ENCODE measurements around the gene FCGBP. TPM values are rescaled to one million over a fixed set of nuclear protein-coding genes. Genes with fewer than 3 reads are reported as not detected.
A peak's percentile ranks its signal among the peaks of the same experiment; 100 is the strongest.

The FCGBP gene
- total and polyA plus RNA-seq, 4 donors, result 1.3 to 65.8 (median 26.5) TPM

DNA sequence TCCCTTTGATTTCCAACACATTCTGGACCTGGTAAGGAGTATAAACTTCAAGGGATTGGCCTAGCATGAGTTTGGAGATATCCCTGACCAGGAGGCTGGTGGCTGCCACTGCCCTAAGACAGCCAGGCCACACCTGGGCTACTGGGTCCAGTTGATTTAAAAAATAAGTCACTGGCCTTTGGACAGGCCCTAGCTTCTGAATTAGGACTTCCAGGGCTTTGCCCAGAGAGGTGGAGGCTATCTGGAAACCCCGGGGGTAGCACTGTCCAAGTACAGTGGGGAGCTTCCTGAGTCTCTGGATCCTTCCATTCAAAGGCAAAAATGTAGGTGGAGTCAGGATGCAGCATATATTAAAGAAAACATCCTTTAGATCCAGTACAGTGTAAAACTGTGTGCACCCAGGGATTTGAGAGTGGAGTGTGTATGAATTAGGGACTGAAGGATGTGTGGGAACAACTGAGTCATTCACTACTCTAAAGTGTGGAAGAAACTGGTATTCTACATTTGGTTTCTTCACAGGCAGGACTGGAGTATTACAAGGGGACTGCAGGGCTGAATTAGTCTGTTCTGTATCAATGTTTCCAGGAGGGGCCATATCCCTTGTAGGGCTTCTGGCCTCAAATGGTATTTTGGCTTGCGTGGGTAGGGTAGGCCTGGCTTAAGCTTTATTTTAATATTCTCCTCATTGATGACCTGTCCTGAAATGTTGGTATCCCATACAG lies 14.8 kb upstream of the FCGBP start:
- Histone ChIP-seq H3K4me3 (no peak overlapping the region), H3K27me3 (ENCODE audit: control insufficient read depth in 3 of 3, insufficient read depth in 3 of 3, low read length in 2 of 3) (no peaks in the 10 kb centered on the region), H3K36me3 (ENCODE audit: control insufficient read depth in 4 of 4, insufficient read depth in 4 of 4, low read length in 4 of 4) (no peaks in the 10 kb centered on the region), H3K4me1 (ENCODE audit: control insufficient read depth in 5 of 5, insufficient read depth in 5 of 5, low read length in 5 of 5) (peaks cover 0 to 3% (median 0%) of the 10 kb centered on the region in 5 donors), H3K27ac (ENCODE audit: low read depth in 1 of 2, low read length in 1 of 2) (no peak overlapping the region), H3K9me3 (ENCODE audit: control insufficient read depth in 4 of 4, insufficient read depth in 3 of 4, low read length in 3 of 4) (no peaks in the 10 kb centered on the region), H3K9ac (ENCODE audit: insufficient read depth in 1 of 2, low read length in 2 of 2) (no peak overlapping the region)
- no peak for DNase-seq
- no peak for ATAC-seq (ENCODE audit: insufficient read depth, low FRiP score)
- WGBS, 2 donors, result 78 to 87% methylated on average over 2 of the region's 2 CpGs
- TF ChIP-seq CTCF (IDR thresholded peaks at IDR 0.05; ENCODE audit: control extremely low read depth, extremely low read depth), result no peak

GRCh38 chr19:39946532-39946931 lies 12.1 kb upstream of the FCGBP start:
- ATAC-seq (ENCODE audit: insufficient read depth, low FRiP score) (no peak), DNase-seq (no peak)
- WGBS, 2 donors, result 51 to 62% methylated on average over 4 of the region's 4 CpGs
- no peak overlapping the region for H3K4me3 ChIP-seq
- no peak for TF ChIP-seq CTCF (IDR thresholded peaks at IDR 0.05; ENCODE audit: control extremely low read depth, extremely low read depth)
- no peaks in the 10 kb centered on the region for H3K36me3 ChIP-seq (ENCODE audit: control insufficient read depth in 4 of 4, insufficient read depth in 4 of 4, low read length in 4 of 4)
- H3K9ac ChIP-seq (ENCODE audit: insufficient read depth in 1 of 2, low read length in 2 of 2), result no peak overlapping the region
- H3K27ac ChIP-seq (ENCODE audit: low read depth in 1 of 2, low read length in 1 of 2), result no peak overlapping the region
- peaks cover 0 to 3% (median 0%) of the 10 kb centered on the region in 5 donors for H3K4me1 ChIP-seq (ENCODE audit: control insufficient read depth in 5 of 5, insufficient read depth in 5 of 5, low read length in 5 of 5)
- no peaks in the 10 kb centered on the region for H3K27me3 ChIP-seq (ENCODE audit: control insufficient read depth in 3 of 3, insufficient read depth in 3 of 3, low read length in 2 of 3)
- H3K9me3 ChIP-seq (ENCODE audit: control insufficient read depth in 4 of 4, insufficient read depth in 3 of 4, low read length in 3 of 4), result no peaks in the 10 kb centered on the region

GRCh38 chr19:39943586-39943985 lies 9.2 kb upstream of the FCGBP start:
- Histone ChIP-seq H3K9ac (ENCODE audit: insufficient read depth in 1 of 2, low read length in 2 of 2) (no peak overlapping the region), H3K4me1 (ENCODE audit: control insufficient read depth in 5 of 5, insufficient read depth in 5 of 5, low read length in 5 of 5) (peaks cover 0 to 3% (median 0%) of the 10 kb centered on the region in 5 donors), H3K4me3 (no peak overlapping the region), H3K27ac (ENCODE audit: low read depth in 1 of 2, low read length in 1 of 2) (peak overlapping the region in 1 of 2 donors; percentile 7), H3K9me3 (ENCODE audit: control insufficient read depth in 4 of 4, insufficient read depth in 3 of 4, low read length in 3 of 4) (peaks cover 0 to 2% (median 0%) of the 10 kb centered on the region in 4 donors), H3K27me3 (ENCODE audit: control insufficient read depth in 3 of 3, insufficient read depth in 3 of 3, low read length in 2 of 3) (no peaks in the 10 kb centered on the region), H3K36me3 (ENCODE audit: control insufficient read depth in 4 of 4, insufficient read depth in 4 of 4, low read length in 4 of 4) (no peaks in the 10 kb centered on the region)
- DNase-seq, result no peak
- ATAC-seq (ENCODE audit: insufficient read depth, low FRiP score), result no peak
- TF ChIP-seq CTCF (IDR thresholded peaks at IDR 0.05; ENCODE audit: control extremely low read depth, extremely low read depth), result no peak
- 75 to 83% methylated on average over 7 of the region's 7 CpGs for WGBS, 2 donors
